ENCODE data around the gene DCAF16.

DCAF16 gene

DNA sequence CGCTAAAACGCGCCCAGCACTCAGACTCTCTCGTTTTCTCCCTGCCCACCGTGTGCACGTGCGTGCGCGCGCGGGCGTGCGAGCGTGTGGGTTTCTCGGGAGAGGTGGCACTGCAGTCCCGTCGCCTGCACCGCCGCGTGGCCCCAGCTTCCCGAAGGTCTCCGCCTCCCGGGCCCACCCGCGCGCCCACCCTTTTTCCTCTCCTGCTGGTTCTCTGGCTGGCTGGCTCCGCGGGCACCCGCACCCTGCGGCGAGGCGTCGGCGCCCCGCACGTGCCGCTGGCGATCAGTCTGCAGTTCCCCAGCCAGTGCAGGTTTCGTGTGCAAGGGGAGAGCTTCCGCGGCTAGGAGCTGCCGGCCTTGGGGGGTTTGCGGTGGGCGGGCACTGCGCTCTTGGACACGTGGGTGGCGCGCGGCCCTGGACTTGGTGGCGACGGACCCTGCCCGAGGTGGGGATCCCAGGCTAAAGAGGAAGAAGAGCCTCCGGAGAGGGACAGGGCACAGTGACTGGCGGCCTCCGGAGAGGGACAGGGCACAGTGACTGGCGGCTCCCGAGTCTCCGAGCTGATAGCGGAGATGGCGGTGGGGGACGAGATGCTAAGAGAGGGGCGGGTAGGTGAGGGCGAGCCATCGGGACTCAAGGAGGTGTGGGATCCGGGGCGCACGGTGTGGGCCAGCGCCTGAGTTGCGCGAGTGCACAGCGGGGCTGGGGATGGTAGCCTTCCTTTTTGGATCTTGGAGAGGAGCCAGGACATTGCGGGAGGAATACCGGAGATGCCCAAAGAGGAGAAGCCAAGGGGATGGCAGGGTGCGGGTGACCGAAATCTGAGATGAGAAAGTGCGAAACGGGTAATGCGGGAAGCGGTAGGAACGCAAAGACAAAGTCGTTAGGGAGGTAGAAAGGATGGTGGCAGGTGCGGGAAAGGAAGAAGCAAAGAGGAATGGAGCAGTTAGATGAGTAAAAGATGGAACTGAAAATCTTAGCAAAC, 29.0 kb downstream of the DCAF16 start, which contains the start of gene FAM184B:
FAM184B (minus strand) TSS at position 322 of the 988 bp plus-strand sequence. CDS start 322 bp downstream, outside the sequence.
- peak; percentile 85 for DNase-seq

GRCh38 chr4:17780501-17781299, 29.9 kb downstream of the DCAF16 start:
- DNase-seq, result peak; percentile 95

- DNase-seq, result no peak
These were observed 32.1 kb downstream of the DCAF16 start for GRCh38 chr4:17778431-17778830.

DNA sequence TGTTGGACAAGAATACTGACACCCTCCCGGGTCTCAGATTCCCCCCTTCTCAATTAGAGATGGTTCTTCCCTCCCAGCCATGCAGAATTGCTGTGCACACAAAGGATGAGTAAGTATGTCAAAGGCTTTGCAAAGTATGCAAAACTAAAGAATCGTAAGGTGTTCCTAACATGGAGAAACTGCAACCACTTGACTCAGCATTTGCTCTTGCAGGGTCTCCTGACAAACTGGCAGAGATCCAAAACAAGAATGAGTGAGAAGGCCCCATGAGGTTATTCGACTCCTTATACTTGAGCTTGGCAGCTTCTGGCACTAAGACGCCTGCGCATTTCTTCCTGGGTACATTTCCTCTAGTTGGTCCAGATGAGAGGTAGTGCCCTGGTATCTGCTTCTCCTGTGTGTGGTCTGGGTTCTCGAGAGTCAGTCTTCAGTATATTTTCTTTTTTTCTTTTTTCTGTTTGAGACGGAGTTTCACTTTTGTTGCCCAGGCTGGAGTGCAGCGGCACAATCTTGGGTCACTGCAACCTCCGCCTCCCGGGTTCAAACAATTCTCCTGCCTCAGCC, 37.3 kb downstream of the DCAF16 start:
- DNase-seq, result no peak

GRCh38 chr4:17771284-17771908, 39.2 kb downstream of the DCAF16 start:
- DNase-seq, result peak; percentile 85

GRCh38 chr4:17770845-17771244, 39.7 kb downstream of the DCAF16 start:
- DNase-seq, result no peak

GRCh38 chr4:17769406-17770174, 41.0 kb downstream of the DCAF16 start:
- DNase-seq, result no peak

GRCh38 chr4:17766826-17767458, 43.6 kb downstream of the DCAF16 start:
- no peak for DNase-seq

GRCh38 chr4:17765514-17766286, 44.9 kb downstream of the DCAF16 start:
- no peak for DNase-seq

DNA sequence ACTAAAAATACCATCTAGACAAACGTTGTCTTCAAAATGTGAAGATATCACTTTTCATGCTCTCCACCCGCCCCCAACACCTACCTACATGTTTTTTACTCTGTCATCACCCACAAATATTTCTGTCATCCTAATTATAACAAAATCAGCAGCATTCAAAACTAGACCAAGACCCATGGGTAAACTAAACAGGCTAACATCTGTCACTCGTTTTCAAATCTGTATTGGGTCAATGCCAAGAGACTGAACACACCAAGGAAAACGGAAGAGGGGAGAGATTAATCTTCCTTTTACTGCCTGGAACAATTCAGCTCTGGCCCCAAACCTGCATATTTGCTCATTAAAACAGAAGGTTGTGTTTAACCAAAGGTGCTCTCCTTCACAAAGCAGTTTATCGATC, 46.6 kb downstream of the DCAF16 start:
- no peak for DNase-seq

GRCh38 chr4:17763416-17763815, 47.1 kb downstream of the DCAF16 start:
- DNase-seq, result no peak

DNA sequence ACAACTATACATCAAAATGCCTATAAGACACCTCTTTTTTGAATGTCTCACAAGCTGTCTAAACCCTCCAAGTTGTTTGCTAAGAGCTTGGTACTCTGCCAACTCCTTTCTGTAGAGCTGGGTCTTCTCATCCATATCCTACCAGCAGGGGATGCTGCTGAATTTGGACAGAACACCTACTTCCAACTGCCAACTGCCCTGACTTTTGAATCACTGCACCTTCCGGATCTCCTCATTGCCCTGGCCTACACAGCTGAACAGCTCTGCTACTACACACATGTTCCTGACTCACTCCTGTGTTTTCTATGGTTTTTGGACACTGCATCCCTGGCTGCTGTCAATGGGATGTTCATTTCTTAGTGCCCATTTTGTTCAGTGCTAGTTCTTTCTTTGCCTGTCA, 47.8 kb downstream of the DCAF16 start:
- DNase-seq, result peak; percentile 62

- no peak for DNase-seq
These were observed 49.5 kb downstream of the DCAF16 start for GRCh38 chr4:17761062-17761461.

GRCh38 chr4:17760626-17761025, 49.9 kb downstream of the DCAF16 start:
- no peak for DNase-seq

DNA sequence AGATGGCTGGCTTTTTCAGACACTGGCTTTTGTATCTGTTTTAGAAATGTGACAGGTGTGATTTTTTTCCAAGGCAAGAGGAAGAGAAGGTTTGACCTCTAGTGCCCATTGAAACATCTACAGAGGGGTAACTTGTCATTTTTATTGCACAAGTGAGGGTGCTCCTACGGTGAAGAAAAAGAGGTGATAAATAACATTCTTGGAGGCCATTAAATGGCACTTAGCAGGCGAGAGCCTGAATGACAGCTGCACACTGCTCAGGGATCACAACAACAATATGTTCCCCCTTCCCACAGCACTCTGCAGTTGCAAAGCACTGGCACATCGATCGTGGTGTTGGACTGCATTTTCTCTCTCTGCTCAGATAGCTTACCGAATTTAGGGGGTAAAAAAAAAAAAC, 52.1 kb downstream of the DCAF16 start:
- no peak for DNase-seq

- DNase-seq, result no peak
These were observed 52.9 kb downstream of the DCAF16 start for GRCh38 chr4:17757621-17758020.

- no peak for DNase-seq
These were observed 56.9 kb downstream of the DCAF16 start for GRCh38 chr4:17753646-17754045.
